K562 (cell line): ENCODE data around the gene FAM53B. TPM values are rescaled to one million over a fixed set of nuclear protein-coding genes. Genes with fewer than 3 reads are reported as not detected.

Experiments
- EGR1 ChIP-seq: fragments of 450-650 bp; conservative IDR thresholded peaks from 2 replicates; pipeline ENCODE4 v1.6.1; 2017; ENCODE audit warnings: mild to moderate bottlenecking
- KLF10 ChIP-seq: fragments of 250-450 bp; sonication (Bioruptor Pico); IDR thresholded peaks from 2 replicates; pipeline ENCODE4 v1.6.1; 2021; ENCODE audit warnings: matching md5 sums
- RFX5 ChIP-seq: IDR thresholded peaks from 2 replicates; pipeline ENCODE4 v1.6.1; 2011; ENCODE audit warnings: low read depth, mild to moderate bottlenecking, improper control_type of control experiment, low read length
- TCF7L2 ChIP-seq: fragments of 150-350 bp; IDR thresholded peaks from 2 replicates; pipeline ENCODE4 v1.6.1; 2016; ENCODE audit warnings: low read depth, mild to moderate bottlenecking, low read length, moderate library complexity
- polyA plus RNA-seq, 8 experiments: library from polyadenylated mRNA; depleted of rRNA in 4 of 8; stranded (reverse) in 5 of 8; unstranded in 3 of 8; fragments of >200 nt; fragmentation: Nextera tagmentation in 2 of 8; fragmentation: Illumina TruSeq in 1 of 8; extraction: Ambion mirVana in 2 of 8; extraction: Trizol in 1 of 8; gene quantifications; 2 replicates each; pipeline versions ENCODE4 v1.2.1 to v1.2.3, GENCODE V29; 2011 to 2014; ENCODE audit warnings: inconsistent platforms in 1 of 8, missing spikeins in 1 of 8
- total RNA-seq, 7 experiments: library from RNA; depleted of rRNA in 6 of 7; stranded (reverse); fragments of >200 nt in 6 of 7; fragmentation: Illumina TruSeq in 2 of 7; extraction: Trizol in 2 of 7; gene quantifications; 2 replicates each; pipeline versions ENCODE4 v1.2.1 to v1.2.3, GENCODE V29; 2011 to 2021; ENCODE audit warnings: low replicate concordance in 1 of 7
- TF ChIP-seq, protein P1 (sequence below): fragments of 450-650 bp; IDR thresholded peaks from 2 replicates; pipeline ENCODE4 v1.6.1; 2016; ENCODE audit warnings: mild to moderate bottlenecking
- TF ChIP-seq, protein P2 (sequence below): fragments of 200-800 bp; sonication (Bioruptor generic); IDR thresholded peaks from 2 replicates; pipeline ENCODE4 v1.6.1; 2017; ENCODE audit warnings: missing genetic modification characterization, missing compliant biosample characterization

Gene FAM53B
- total and polyA plus RNA-seq, 9 of the 15 experiments (the other 6 are each of a cell fraction or from before 2014, with no cell fraction given), result 0.03 to 16.5 (median 5.0) TPM

GRCh38 chr10:124602646-124603365 is 141.4 kb downstream of the FAM53B start (continued):
- TF ChIP-seq, protein P1, sequence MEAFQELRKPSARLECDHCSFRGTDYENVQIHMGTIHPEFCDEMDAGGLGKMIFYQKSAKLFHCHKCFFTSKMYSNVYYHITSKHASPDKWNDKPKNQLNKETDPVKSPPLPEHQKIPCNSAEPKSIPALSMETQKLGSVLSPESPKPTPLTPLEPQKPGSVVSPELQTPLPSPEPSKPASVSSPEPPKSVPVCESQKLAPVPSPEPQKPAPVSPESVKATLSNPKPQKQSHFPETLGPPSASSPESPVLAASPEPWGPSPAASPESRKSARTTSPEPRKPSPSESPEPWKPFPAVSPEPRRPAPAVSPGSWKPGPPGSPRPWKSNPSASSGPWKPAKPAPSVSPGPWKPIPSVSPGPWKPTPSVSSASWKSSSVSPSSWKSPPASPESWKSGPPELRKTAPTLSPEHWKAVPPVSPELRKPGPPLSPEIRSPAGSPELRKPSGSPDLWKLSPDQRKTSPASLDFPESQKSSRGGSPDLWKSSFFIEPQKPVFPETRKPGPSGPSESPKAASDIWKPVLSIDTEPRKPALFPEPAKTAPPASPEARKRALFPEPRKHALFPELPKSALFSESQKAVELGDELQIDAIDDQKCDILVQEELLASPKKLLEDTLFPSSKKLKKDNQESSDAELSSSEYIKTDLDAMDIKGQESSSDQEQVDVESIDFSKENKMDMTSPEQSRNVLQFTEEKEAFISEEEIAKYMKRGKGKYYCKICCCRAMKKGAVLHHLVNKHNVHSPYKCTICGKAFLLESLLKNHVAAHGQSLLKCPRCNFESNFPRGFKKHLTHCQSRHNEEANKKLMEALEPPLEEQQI, result no peak
- TF ChIP-seq KLF10, result no peak
- TF ChIP-seq, protein P2, sequence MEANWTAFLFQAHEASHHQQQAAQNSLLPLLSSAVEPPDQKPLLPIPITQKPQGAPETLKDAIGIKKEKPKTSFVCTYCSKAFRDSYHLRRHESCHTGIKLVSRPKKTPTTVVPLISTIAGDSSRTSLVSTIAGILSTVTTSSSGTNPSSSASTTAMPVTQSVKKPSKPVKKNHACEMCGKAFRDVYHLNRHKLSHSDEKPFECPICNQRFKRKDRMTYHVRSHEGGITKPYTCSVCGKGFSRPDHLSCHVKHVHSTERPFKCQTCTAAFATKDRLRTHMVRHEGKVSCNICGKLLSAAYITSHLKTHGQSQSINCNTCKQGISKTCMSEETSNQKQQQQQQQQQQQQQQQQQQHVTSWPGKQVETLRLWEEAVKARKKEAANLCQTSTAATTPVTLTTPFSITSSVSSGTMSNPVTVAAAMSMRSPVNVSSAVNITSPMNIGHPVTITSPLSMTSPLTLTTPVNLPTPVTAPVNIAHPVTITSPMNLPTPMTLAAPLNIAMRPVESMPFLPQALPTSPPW (CRISPR knock-in tag), result no peak
- no peak for TF ChIP-seq TCF7L2
- no peak for TF ChIP-seq RFX5
- no peak for TF ChIP-seq EGR1
